ENCODE data around the gene ZFYVE28.

- TF ChIP-seq, protein P1, sequence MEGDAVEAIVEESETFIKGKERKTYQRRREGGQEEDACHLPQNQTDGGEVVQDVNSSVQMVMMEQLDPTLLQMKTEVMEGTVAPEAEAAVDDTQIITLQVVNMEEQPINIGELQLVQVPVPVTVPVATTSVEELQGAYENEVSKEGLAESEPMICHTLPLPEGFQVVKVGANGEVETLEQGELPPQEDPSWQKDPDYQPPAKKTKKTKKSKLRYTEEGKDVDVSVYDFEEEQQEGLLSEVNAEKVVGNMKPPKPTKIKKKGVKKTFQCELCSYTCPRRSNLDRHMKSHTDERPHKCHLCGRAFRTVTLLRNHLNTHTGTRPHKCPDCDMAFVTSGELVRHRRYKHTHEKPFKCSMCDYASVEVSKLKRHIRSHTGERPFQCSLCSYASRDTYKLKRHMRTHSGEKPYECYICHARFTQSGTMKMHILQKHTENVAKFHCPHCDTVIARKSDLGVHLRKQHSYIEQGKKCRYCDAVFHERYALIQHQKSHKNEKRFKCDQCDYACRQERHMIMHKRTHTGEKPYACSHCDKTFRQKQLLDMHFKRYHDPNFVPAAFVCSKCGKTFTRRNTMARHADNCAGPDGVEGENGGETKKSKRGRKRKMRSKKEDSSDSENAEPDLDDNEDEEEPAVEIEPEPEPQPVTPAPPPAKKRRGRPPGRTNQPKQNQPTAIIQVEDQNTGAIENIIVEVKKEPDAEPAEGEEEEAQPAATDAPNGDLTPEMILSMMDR (IDR thresholded peaks at IDR 0.05): no peak
- TF ChIP-seq POLR2A (IDR thresholded peaks at IDR 0.05): no peak
These were observed 56.0 kb downstream of the ZFYVE28 start for GRCh38 chr4:2362266-2363055.
